HG02970 (cell line): ENCODE measurements around the gene POTEB.
"Not testable (repeated sequence)": the region's sequence is repeated elsewhere in the genome, so short reads cannot be mapped to it uniquely, and the experiment has no call there.

Source experiments
- ATAC-seq: cut with Tn5 transposase; IDR thresholded peaks from one replicate; pipeline ENCODE4 v1.9.1; 2021; ENCODE audit warnings: mild to moderate bottlenecking, moderate library complexity, moderate number of reproducible peaks; ENCODE audit not compliant: unreplicated experiment, low FRiP score

Gene POTEB

DNA sequence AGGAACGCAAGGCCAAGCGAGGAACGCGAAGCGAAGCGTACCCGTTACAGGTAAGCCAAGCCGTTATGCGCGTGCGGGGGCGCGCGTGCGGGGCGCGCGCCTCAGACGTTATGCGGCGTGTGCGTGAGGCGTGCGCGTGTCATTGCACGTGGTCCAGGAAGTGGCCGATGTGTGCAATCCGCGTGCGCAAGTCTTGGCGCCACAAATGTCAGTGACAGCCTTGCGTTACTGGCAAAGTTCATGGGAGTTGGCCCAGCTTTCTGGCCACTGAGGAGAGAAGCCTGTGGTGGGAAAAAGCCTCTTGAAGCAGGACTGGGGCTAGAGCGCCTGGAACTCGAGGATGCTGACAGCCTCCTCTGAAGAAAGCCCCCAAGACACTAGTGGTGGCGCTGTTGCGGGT lies at the start of gene POTEB:
TSS of gene POTEB (minus strand) at position 101 of the 400 bp plus-strand sequence. CDS start 489 bp downstream, outside the sequence.
- ATAC-seq = not testable (repeated sequence)

DNA sequence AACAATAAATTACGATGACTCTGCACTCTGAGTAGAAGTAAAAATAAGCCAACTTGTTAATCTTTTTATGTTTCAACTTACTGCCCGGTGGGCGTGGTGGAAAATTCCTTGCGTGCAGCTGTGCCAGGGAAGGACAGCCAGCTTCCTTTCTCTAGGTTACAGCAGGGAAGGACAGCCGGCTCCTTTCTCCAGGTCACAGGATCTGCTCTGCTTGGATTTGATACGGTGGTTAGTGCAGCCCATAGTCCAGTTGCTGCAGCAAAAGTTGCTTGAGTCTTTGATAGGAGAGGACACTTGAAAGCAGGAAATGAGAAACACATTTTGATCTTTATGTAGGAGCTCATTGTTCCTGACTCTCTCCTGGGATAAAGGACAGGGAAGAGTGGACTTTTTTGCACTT lies 13.4 kb upstream of the POTEB start:
- ATAC-seq = not testable (repeated sequence)

DNA sequence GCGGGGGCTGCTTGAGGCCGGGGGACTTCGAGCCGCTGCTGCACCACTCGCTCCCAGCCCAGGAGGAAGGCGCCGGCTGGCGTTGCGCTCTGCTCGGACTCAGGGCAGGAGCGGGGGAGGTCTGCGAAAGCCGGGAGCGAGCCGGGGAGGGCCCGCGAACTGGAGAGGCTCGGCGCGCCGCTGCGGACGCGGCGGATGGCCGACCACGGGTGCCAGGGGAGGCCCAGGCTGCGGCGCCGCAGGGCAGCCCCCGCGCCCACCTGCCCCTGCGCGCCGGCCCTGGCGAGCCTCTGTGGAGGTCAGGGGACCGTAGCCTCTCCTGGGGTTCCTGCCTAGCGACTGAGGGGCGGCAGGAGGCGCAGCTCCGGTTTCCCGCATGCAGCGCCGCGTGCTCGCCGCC lies 12.0 kb upstream of the POTEB start:
- not testable (repeated sequence) for ATAC-seq

DNA sequence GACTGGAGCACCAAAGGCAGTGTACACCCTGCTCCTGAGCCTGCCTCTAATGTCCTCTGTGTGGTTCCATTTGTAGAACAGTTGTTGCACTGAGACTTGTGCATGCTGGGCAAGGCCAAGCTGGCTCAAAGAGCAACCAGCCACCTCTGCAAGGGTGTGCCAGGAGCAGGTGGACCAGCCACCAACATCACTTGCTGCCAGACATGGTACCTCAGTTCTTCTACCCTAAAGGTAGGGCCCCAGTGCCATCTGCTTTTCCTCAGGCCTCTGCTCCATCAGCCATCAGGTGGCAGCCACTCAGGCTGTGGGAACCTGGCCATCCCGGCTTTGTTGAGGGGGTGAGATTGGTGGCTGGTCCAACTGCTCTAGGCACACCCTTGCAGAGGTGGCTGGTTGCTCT lies 38.7 kb downstream of the POTEB start:
- not testable (repeated sequence) for ATAC-seq
